IMR-90 (cell line): ENCODE data around the gene TALDO1. TPM values are rescaled to one million over a fixed set of nuclear protein-coding genes. Genes with fewer than 3 reads are reported as not detected.

ENCODE experiments used
- ATAC-seq: fragments of 200-7000 bp; cut with Tn5 transposase; 2 replicates; pipeline ENCODE4 v1.9.1; 2020; ENCODE audit warnings: low read depth, mild to moderate bottlenecking, moderate library complexity
- BruUV-seq: library from RNA; stranded (reverse); fragments of 400-500 nt; replicated peaks from 2 replicates; lab custom pipeline; 2021; lab: Mats Ljungman, UMichigan
- CTCF ChIA-PET: fragments of 300-600 bp; formaldehyde crosslinking; extraction: SDS; loops from one replicate; lab custom pipeline; 2021; ENCODE audit warnings: antibody characterized with exemption; lab: Yijun Ruan, JAX
- POLR2A ChIA-PET: fragments of 300-600 bp; sonication (Branson Sonifier 250); formaldehyde crosslinking; loops from one replicate; lab custom pipeline; 2022; ENCODE audit warnings: antibody characterized with exemption; ENCODE audit not compliant: unreplicated experiment; lab: Charles Lee
- DNase-seq: peaks from one replicate; pipeline ENCODE4 v3.0.0; 2013
- H2AFZ ChIP-seq: replicated peaks from 2 replicates; pipeline ENCODE3; 2013; ENCODE audit warnings: low read length, mild to moderate bottlenecking; ENCODE audit not compliant: poor library complexity
- H2AK5ac ChIP-seq: 2 replicates; pipeline ENCODE4 v1.6.1; 2013; ENCODE audit warnings: low read depth, low read length, inconsistent platforms
- H2AK9ac ChIP-seq: replicated peaks from 2 replicates; pipeline ENCODE3; 2013; ENCODE audit warnings: mild to moderate bottlenecking, low read depth, low read length, moderate library complexity; ENCODE audit not compliant: poor library complexity
- H2BK120ac ChIP-seq: 2 replicates; pipeline ENCODE4 v1.6.1; 2013; ENCODE audit warnings: low read depth, low read length, inconsistent platforms
- H2BK15ac ChIP-seq: 3 replicates; pipeline ENCODE4 v1.6.1; 2013; ENCODE audit warnings: low read depth, low read length, inconsistent platforms
- H2BK20ac ChIP-seq: 2 replicates; pipeline ENCODE4 v1.6.1; 2013; ENCODE audit warnings: low read depth, mild to moderate bottlenecking, inconsistent platforms, low read length, moderate library complexity
- H2BK5ac ChIP-seq: 2 replicates; pipeline ENCODE4 v1.6.1; 2013; ENCODE audit warnings: mild to moderate bottlenecking, low read depth, low read length, inconsistent platforms; ENCODE audit not compliant: poor library complexity, severe bottlenecking
- H3K14ac ChIP-seq: replicated peaks from 2 replicates; pipeline ENCODE4 v1.6.1; 2013; ENCODE audit warnings: low read depth, low read length, inconsistent platforms
- H3K18ac ChIP-seq: 2 replicates; pipeline ENCODE4 v1.6.1; 2013; ENCODE audit warnings: low read depth, low read length, control low read depth
- H3K23ac ChIP-seq: 2 replicates; pipeline ENCODE4 v1.6.1; 2013; ENCODE audit warnings: low read depth, low read length, inconsistent platforms
- H3K27ac ChIP-seq: 2 replicates; pipeline ENCODE4 v1.5.1; 2013; ENCODE audit warnings: mild to moderate bottlenecking, control low read depth, low read length; ENCODE audit not compliant: insufficient read depth
- H3K27me3 ChIP-seq: 2 replicates; pipeline ENCODE4 v1.6.1; 2013; ENCODE audit warnings: low read length; ENCODE audit not compliant: control insufficient read depth, insufficient read depth
- H3K36me3 ChIP-seq: 2 replicates; pipeline ENCODE4 v1.6.1; 2013; ENCODE audit warnings: low read length, mixed read lengths; ENCODE audit not compliant: control insufficient read depth, insufficient read depth
- H3K4ac ChIP-seq: 2 replicates; pipeline ENCODE4 v1.6.1; 2013; ENCODE audit warnings: low read depth, low read length, inconsistent platforms
- H3K4me1 ChIP-seq: 2 replicates; pipeline ENCODE4 v1.6.1; 2013; ENCODE audit warnings: low read length, mixed read lengths; ENCODE audit not compliant: control insufficient read depth, insufficient read depth
- H3K4me2 ChIP-seq: 2 replicates; pipeline ENCODE4 v1.6.1; 2013; ENCODE audit warnings: low read depth, mild to moderate bottlenecking, control low read depth, low read length, moderate library complexity
- H3K4me3 ChIP-seq: 2 replicates; pipeline ENCODE4 v1.5.1; 2013; ENCODE audit warnings: low read depth, mild to moderate bottlenecking, control low read depth, low read length, moderate library complexity; ENCODE audit not compliant: insufficient read depth
- H3K56ac ChIP-seq: 2 replicates; pipeline ENCODE4 v1.6.1; 2013; ENCODE audit warnings: low read length, inconsistent platforms; ENCODE audit not compliant: insufficient read depth; ENCODE audit errors: extremely low read depth
- H3K79me1 ChIP-seq, 2 experiments: 2 replicates each; pipeline ENCODE4 v1.6.1; 2013; ENCODE audit warnings: low read length in 2 of 2, inconsistent platforms in 1 of 2, low read depth in 1 of 2
- H3K9ac ChIP-seq: 2 replicates; pipeline ENCODE4 v1.6.1; 2013; ENCODE audit warnings: low read depth, low read length, control low read depth
- H3K9me1 ChIP-seq: 2 replicates; pipeline ENCODE4 v1.6.1; 2013; ENCODE audit warnings: low read length, inconsistent platforms; ENCODE audit not compliant: insufficient read depth
- H3K9me3 ChIP-seq: 2 replicates; pipeline ENCODE4 v1.6.1; 2013; ENCODE audit warnings: low read length; ENCODE audit not compliant: control insufficient read depth, insufficient read depth
- H4K20me1 ChIP-seq: 2 replicates; pipeline ENCODE4 v1.6.1; 2013; ENCODE audit warnings: low read length, inconsistent platforms; ENCODE audit not compliant: insufficient read depth
- H4K5ac ChIP-seq: 2 replicates; pipeline ENCODE4 v1.6.1; 2013; ENCODE audit warnings: mild to moderate bottlenecking, low read depth, low read length, control low read depth
- H4K8ac ChIP-seq, 2 experiments: 2 replicates each; pipeline ENCODE4 v1.6.1; 2013; ENCODE audit warnings: low read depth in 2 of 2, low read length in 2 of 2, control low read depth in 1 of 2, inconsistent platforms in 1 of 2
- H4K91ac ChIP-seq: 2 replicates; pipeline ENCODE4 v1.6.1; 2013; ENCODE audit warnings: low read depth, low read length, inconsistent platforms; ENCODE audit not compliant: insufficient read depth
- RAD21 ChIP-seq: IDR thresholded peaks from 2 replicates; pipeline ENCODE4 v1.6.1; 2012; ENCODE audit warnings: low read length, improper control_type of control experiment
- WGBS, 2 experiments: methylation state at CpG; one replicate each; pipeline versions ENCODE4 v1.1.5 to v1.1.7; 2013; ENCODE audit warnings: missing lambda C conversion rate in 2 of 2; ENCODE audit not compliant: insufficient read length in 1 of 2; ENCODE audit errors: extremely low coverage in 2 of 2; 5-methylcytosine and 5-hydroxymethylcytosine counted together
- dilution Hi-C: fragments of 300-500 bp; cut with HindIII; formaldehyde crosslinking; loops from one replicate; pipeline ENCODE4 v1.14.3; 2018; ENCODE audit warnings: low sequenced_read_pairs; ENCODE audit not compliant: unreplicated experiment
- in situ Hi-C: fragments of 300-500 bp; cut with MboI; formaldehyde crosslinking; loops from 3 replicates; pipeline ENCODE4 v1.14.3; 2019; ENCODE audit warnings: low sequenced_read_pairs, inconsistent platforms, mixed read lengths
- intact Hi-C: fragments of 100-400 bp; cut with micrococcal nuclease; formaldehyde crosslinking; loops from 2 replicates; pipeline ENCODE4 v1.10.0; 2022
- polyA plus RNA-seq, 3 experiments: library from polyadenylated mRNA; depleted of rRNA; stranded (reverse); fragments of >200 nt; gene quantifications; 2 replicates each; pipeline ENCODE4 v1.2.3, GENCODE V29; 2012; ENCODE audit warnings: low replicate concordance in 1 of 3
- total RNA-seq: library from RNA; depleted of rRNA; stranded (reverse); fragments of >200 nt; gene quantifications from 2 replicates; pipeline ENCODE4 v1.2.3, GENCODE V29; 2012

TALDO1 gene
- total and polyA plus RNA-seq, 2 of the 4 experiments (the other 2 are of a cell fraction), result 147 to 210 TPM

- H3K36me3 ChIP-seq, result peaks cover 30% of the 10 kb centered on the region
- H4K5ac ChIP-seq, result no peak overlapping the region
- ChIA-PET POLR2A (no interaction called here), CTCF (no interaction called here)
- H3K9ac ChIP-seq, result no peak overlapping the region
- ATAC-seq, result no peak
- no peak overlapping the region for H3K4ac ChIP-seq
- no peak overlapping the region for H3K23ac ChIP-seq
- H3K4me2 ChIP-seq, result no peak overlapping the region
- H3K56ac ChIP-seq, result no peak overlapping the region
- H3K4me1 ChIP-seq, result peaks cover 6% of the 10 kb centered on the region
- H2BK5ac ChIP-seq, result no peak overlapping the region
- intact Hi-C loops (no loop called here), in situ Hi-C loops (no loop called here), dilution Hi-C loops (no loop called here)
- no peak overlapping the region for H2BK15ac ChIP-seq
- H2AFZ ChIP-seq, result no peak overlapping the region
- no peak overlapping the region for H3K18ac ChIP-seq
- H3K14ac ChIP-seq, result no peak overlapping the region
- no peak overlapping the region for H4K8ac ChIP-seq
- H3K27ac ChIP-seq, result no peak overlapping the region
- WGBS, 2 experiments, result no CpG with 5 or more reads among the region's 3 CpGs
- no peak overlapping the region for H2AK5ac ChIP-seq
- H2BK20ac ChIP-seq, result no peak overlapping the region
- no peak overlapping the region for H2AK9ac ChIP-seq
- no TSS peak for BruUV-seq
- no peak overlapping the region for H3K4me3 ChIP-seq
- no peaks in the 10 kb centered on the region for H3K9me1 ChIP-seq
- peaks cover 27 to 53% of the 10 kb centered on the region in 2 experiments for H3K79me1 ChIP-seq
- H4K91ac ChIP-seq, result no peak overlapping the region
- H2BK120ac ChIP-seq, result no peak overlapping the region
- no peaks in the 10 kb centered on the region for H3K27me3 ChIP-seq
- TF ChIP-seq RAD21, result no peak
- no peak for DNase-seq
- H4K20me1 ChIP-seq, result peaks cover 38% of the 10 kb centered on the region
- H3K9me3 ChIP-seq, result no peaks in the 10 kb centered on the region
Measured at GRCh38 chr11:812390-812789, 65.1 kb downstream of the TALDO1 start.
